Retinal pigment epithelial cell (primary cell): Measurements from ENCODE around the gene CRYL1.

Experiments used
- DNase-seq: peaks from one replicate; pipeline ENCODE4 v3.0.0-alpha.2; 2010; ENCODE audit warnings: low read depth
- H3K4me3 ChIP-seq: 2 replicates; pipeline ENCODE4 v1.5.1; 2011; ENCODE audit warnings: mild to moderate bottlenecking, low read length, control low read depth, moderate library complexity
- TF ChIP-seq, protein P1 (sequence below): conservative IDR thresholded peaks from 2 replicates; pipeline ENCODE4 v1.5.1; 2011; ENCODE audit warnings: low read depth, low read length, control low read depth, inconsistent platforms

Gene CRYL1

DNA sequence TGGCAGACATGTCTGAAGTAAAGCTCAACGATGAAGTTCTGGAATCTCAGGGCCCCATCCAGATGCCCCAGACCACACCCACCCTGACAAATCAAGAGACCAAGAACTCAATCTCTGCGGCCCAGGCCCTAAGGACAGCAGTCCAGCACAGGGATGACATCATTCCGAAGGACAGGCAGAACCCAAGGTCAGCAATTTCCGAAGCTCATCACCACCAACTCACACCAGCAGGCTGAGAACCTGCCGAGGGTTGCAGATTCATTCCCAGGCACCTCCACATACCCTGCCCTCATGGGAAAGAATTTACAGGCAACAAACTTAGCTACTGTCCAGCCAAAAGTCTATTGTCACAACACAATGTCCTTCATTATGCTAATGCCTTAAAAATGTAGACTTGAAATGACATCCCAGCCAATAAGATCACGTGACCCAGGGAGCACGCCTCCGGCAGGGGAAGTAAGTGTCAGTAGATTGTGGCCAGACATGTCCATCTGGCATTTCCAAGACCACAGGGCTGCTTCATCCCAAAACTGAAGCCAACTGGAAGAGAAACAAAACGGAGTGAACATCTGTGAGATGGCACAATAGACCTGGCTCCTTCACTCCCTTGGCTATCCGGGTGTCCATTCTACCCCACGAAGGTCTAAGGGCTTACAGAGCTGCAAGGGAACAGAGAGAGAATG lies 98.8 kb downstream of the CRYL1 start:
- TF ChIP-seq, protein P1, sequence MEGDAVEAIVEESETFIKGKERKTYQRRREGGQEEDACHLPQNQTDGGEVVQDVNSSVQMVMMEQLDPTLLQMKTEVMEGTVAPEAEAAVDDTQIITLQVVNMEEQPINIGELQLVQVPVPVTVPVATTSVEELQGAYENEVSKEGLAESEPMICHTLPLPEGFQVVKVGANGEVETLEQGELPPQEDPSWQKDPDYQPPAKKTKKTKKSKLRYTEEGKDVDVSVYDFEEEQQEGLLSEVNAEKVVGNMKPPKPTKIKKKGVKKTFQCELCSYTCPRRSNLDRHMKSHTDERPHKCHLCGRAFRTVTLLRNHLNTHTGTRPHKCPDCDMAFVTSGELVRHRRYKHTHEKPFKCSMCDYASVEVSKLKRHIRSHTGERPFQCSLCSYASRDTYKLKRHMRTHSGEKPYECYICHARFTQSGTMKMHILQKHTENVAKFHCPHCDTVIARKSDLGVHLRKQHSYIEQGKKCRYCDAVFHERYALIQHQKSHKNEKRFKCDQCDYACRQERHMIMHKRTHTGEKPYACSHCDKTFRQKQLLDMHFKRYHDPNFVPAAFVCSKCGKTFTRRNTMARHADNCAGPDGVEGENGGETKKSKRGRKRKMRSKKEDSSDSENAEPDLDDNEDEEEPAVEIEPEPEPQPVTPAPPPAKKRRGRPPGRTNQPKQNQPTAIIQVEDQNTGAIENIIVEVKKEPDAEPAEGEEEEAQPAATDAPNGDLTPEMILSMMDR: no peak
- H3K4me3 ChIP-seq: no peak overlapping the region
- no peak for DNase-seq

DNA sequence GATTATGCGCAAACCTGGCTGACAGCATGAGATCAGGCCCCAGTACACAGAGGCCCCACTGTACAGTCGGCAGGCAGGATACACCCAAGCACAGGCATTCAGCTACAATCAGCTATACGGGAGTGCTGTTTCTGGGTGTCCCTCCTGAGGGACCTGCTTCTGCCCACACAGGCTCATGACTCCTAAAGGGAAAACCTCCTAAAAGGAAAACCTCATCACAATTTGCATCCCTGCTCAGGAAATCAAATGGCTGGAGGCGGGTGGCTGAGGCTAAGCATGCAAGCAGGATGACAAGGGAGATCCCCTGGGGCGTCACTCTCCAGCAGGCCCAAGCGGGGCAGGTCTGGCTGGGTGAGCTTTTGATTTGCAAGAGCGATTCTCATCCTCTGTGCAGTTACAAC lies 99.8 kb downstream of the CRYL1 start:
- H3K4me3 ChIP-seq: no peak overlapping the region
- TF ChIP-seq, protein P1: no peak
- no peak for DNase-seq

DNA sequence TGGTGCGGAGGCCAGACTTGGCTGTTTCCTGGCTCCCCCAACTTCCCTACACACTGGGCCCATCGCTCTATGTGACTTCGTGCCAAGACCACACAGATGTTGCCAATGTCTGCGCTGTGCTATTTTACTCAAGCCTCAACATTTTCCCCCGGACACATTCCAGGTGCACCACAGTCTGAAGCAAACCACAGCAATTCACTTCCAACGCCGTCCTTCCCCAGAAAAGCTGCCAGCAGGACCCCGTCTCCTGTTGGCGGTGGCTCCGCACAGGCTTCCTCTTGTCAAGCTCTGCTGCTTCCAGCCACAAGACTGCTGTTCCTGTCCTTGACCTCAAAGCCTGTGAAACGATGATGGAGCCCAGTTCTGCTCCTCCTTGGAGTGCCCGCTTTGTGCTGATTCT lies 100.7 kb downstream of the CRYL1 start:
- H3K4me3 ChIP-seq: no peak overlapping the region
- DNase-seq: no peak
- TF ChIP-seq, protein P1: no peak

DNA sequence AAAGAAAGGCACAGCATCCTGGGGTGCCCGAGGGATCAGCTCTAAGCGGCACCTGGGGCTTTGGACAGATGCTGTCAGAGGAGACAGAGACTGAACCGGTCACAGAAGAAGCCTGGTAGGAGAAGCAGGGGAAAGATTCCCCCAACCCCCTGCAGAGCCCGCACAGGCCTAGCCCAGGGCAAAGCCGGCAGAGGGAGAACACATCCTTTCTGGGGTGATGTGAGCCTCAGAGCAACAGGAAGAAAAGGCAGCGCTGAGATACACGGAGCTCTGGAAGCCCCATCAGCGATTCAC lies 101.2 kb downstream of the CRYL1 start:
- no peak overlapping the region for H3K4me3 ChIP-seq
- DNase-seq: no peak
- TF ChIP-seq, protein P1: no peak

DNA sequence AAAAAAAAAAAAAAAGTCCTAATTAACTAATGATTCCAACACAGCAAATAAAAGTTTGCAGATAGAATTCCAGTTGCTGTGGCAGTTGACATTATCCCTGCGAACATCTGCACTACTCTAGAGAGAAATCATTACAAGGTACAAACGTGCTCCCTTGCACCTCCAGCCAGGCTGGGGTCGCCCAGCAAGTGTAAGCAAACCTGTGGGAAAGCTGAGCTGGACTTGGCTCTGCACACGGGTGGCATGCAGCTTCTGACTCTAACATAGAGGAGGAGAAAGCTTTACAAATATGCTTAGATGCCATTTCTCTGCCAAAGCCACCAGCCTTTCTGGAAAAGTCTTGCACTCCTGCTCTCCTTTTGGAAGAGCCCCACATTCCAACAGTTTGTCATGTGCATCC lies 103.3 kb downstream of the CRYL1 start:
- no peak overlapping the region for H3K4me3 ChIP-seq
- DNase-seq: no peak
- TF ChIP-seq, protein P1: no peak

DNA sequence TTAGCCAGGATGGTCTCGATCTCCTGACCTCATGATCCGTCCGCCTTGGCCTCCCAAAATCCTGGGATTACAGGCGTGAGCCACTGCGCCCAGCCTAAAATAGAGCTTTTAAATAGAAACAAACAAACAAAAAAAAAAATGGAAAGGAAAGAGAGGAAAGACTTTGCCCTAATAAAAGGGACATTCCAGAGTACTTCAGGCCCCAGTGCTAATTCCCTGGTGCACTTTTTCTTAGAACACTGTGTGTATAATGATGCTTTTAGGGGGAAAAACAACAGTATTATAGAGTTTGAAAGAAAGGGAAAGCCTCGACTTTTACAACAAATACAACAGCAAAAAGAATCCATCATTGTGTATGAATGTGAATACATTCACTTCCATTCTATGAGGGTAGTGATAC lies 104.7 kb downstream of the CRYL1 start:
- TF ChIP-seq, protein P1: no peak
- no peak overlapping the region for H3K4me3 ChIP-seq
- no peak for DNase-seq

DNA sequence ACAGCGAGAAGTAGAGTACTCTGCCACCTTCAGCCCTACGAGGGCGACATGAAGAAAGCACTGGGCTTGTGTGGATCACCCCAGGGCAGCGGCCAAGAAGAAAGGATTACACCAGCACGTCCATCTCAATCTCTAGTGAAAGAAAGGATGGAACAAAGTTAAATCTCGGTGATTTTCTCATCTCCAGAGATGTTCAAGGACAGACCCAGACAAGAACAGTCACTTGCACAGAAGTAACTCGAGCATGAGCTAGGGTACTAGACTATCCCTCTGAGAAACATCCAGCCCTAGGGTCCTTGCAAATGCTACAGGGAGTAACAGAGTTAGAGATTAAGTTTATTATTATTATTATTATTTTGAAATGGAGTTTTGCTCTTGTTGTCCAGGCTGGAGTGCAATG lies 106.7 kb downstream of the CRYL1 start:
- no peak for DNase-seq
- TF ChIP-seq, protein P1: no peak
- H3K4me3 ChIP-seq: no peak overlapping the region
